ENCODE results near the gene SARNP. TPM values are rescaled to one million over a fixed set of nuclear protein-coding genes. Genes with fewer than 3 reads are reported as not detected.

SARNP gene
- total RNA-seq, result 65.7 and 101 TPM in 2 replicates

GRCh38 chr12:55817345-55818139 is at the start of gene SARNP, which contains the start of gene ORMDL2:
Gene SARNP, minus strand, starts transcription at chr12:55817724. Its CDS starts 23 bp downstream, at chr12:55817701.
Gene ORMDL2, plus strand, starts transcription at chr12:55818041. Its CDS starts 959 bp downstream, at chr12:55819000.

GRCh38 chr12:55842681-55843429 is 25.3 kb upstream of the SARNP start, which contains the start of gene MMP19:
Gene MMP19, minus strand, starts transcription at chr12:55842936. Its CDS starts 106 bp downstream, at chr12:55842830.

GRCh38 chr12:55742719-55743405 is 74.7 kb downstream of the SARNP start, which contains the start of gene GDF11:
Gene GDF11, plus strand, starts transcription at chr12:55743122. Its CDS starts 195 bp downstream, at chr12:55743317.

GRCh38 chr12:55728939-55729818 is 88.3 kb downstream of the SARNP start, which contains the start of gene CD63:
Gene CD63, minus strand, starts transcription at chr12:55729009. Its CDS starts 668 bp downstream, at chr12:55728341.

GRCh38 chr12:55720071-55720564 is 97.4 kb downstream of the SARNP start, which contains the start of gene RDH5:
Gene RDH5, plus strand, starts transcription at chr12:55720393. Its CDS starts 792 bp downstream, at chr12:55721185.

GRCh38 chr12:55715833-55716581 is 101.5 kb downstream of the SARNP start, which contains the start of gene BLOC1S1:
Gene BLOC1S1, plus strand, starts transcription at chr12:55716046. Its CDS starts 6 bp downstream, at chr12:55716052.

GRCh38 chr12:55707841-55708694 is 109.5 kb downstream of the SARNP start, which contains the start of gene ITGA7:
Gene ITGA7, minus strand, starts transcription at chr12:55707904. Its CDS starts 222 bp downstream, at chr12:55707682.

Other genes with a start within 250 kb of the SARNP start
- not detected in 2 replicates for gene OR2AP1, start 245.3 kb downstream of the SARNP start, total RNA-seq
- not detected in 2 replicates for gene OR10P1, start 180.8 kb downstream of the SARNP start, total RNA-seq
- gene ITGA7, start 109.8 kb downstream of the SARNP start, total RNA-seq, result 2.7 and 3.8 TPM in 2 replicates
- 154 and 162 TPM in 2 replicates for gene BLOC1S1, start 101.7 kb downstream of the SARNP start, total RNA-seq
- 8.7 and 10.4 TPM in 2 replicates for gene RDH5, start 97.3 kb downstream of the SARNP start, total RNA-seq
- 3,848 and 5,531 TPM in 2 replicates for gene CD63, start 88.7 kb downstream of the SARNP start, total RNA-seq
- 4.5 and 5.0 TPM in 2 replicates for gene GDF11, start 74.6 kb downstream of the SARNP start, total RNA-seq
- gene ORMDL2, start 317 bp upstream of the SARNP start, total RNA-seq, result 20.8 and 23.9 TPM in 2 replicates
- gene DNAJC14, start 11.9 kb upstream of the SARNP start, total RNA-seq, result 55.8 and 58.3 TPM in 2 replicates
- gene MMP19, start 25.2 kb upstream of the SARNP start, total RNA-seq, result 6.0 and 6.1 TPM in 2 replicates
- gene PYM1, start 110.2 kb upstream of the SARNP start, total RNA-seq, result 29.8 and 43.8 TPM in 2 replicates
- gene DGKA, start 113.4 kb upstream of the SARNP start, total RNA-seq, result 36.4 and 38.0 TPM in 2 replicates
- 0.43 and 1.3 TPM in 2 replicates for gene PMEL, start 148.3 kb upstream of the SARNP start, total RNA-seq
- 4.5 and 6.8 TPM in 2 replicates for gene CDK2, start 149.1 kb upstream of the SARNP start, total RNA-seq
- gene RAB5B, start 156.4 kb upstream of the SARNP start, total RNA-seq, result 37.5 and 43.0 TPM in 2 replicates
- gene SUOX, start 179.6 kb upstream of the SARNP start, total RNA-seq, result 12.2 and 13.1 TPM in 2 replicates
- gene IKZF4, start 203.3 kb upstream of the SARNP start, total RNA-seq, result 1.4 and 1.6 TPM in 2 replicates
- 94.3 and 144 TPM in 2 replicates for gene RPS26, start 224.2 kb upstream of the SARNP start, total RNA-seq